Measurements from ENCODE around the gene DGKB.

Gene DGKB

GRCh38 chr7:14835384-14835783 is 67.2 kb downstream of the DGKB start:
- no peak for TF ChIP-seq CTCF (IDR thresholded peaks at IDR 0.05; ENCODE audit: poor library complexity, severe bottlenecking)
- Histone ChIP-seq H3K27ac (ENCODE audit: poor library complexity, severe bottlenecking) (no peak overlapping the region), H3K27me3 (ENCODE audit: insufficient read depth, poor library complexity, severe bottlenecking) (no peaks in the 10 kb centered on the region), H3K36me3 (ENCODE audit: low read depth) (no peaks in the 10 kb centered on the region), H3K4me3 (ENCODE audit: severe bottlenecking) (no peak overlapping the region), H3K9me3 (ENCODE audit: severe bottlenecking) (no peaks in the 10 kb centered on the region), H3K4me1 (ENCODE audit: insufficient read depth, poor library complexity, severe bottlenecking) (no peaks in the 10 kb centered on the region)
- ATAC-seq (ENCODE audit: low read depth) (no peak), DNase-seq (ENCODE audit: low spot score) (no peak)

- Histone ChIP-seq H3K27ac (ENCODE audit: poor library complexity, severe bottlenecking) (no peak overlapping the region), H3K4me3 (ENCODE audit: severe bottlenecking) (no peak overlapping the region), H3K9me3 (ENCODE audit: severe bottlenecking) (no peaks in the 10 kb centered on the region), H3K4me1 (ENCODE audit: insufficient read depth, poor library complexity, severe bottlenecking) (no peaks in the 10 kb centered on the region), H3K36me3 (ENCODE audit: low read depth) (no peaks in the 10 kb centered on the region), H3K27me3 (ENCODE audit: insufficient read depth, poor library complexity, severe bottlenecking) (no peaks in the 10 kb centered on the region)
- DNase-seq (ENCODE audit: low spot score) (no peak), ATAC-seq (ENCODE audit: low read depth) (no peak)
- TF ChIP-seq CTCF (IDR thresholded peaks at IDR 0.05; ENCODE audit: poor library complexity, severe bottlenecking) = no peak
Measured at GRCh38 chr7:14834883-14835282, 67.7 kb downstream of the DGKB start.

- ATAC-seq (ENCODE audit: low read depth) (no peak), DNase-seq (ENCODE audit: low spot score) (no peak)
- no peak overlapping the region for H3K4me3 ChIP-seq (ENCODE audit: severe bottlenecking)
- H3K27ac ChIP-seq (ENCODE audit: poor library complexity, severe bottlenecking) = no peak overlapping the region
- no peaks in the 10 kb centered on the region for H3K27me3 ChIP-seq (ENCODE audit: insufficient read depth, poor library complexity, severe bottlenecking)
- no peaks in the 10 kb centered on the region for H3K4me1 ChIP-seq (ENCODE audit: insufficient read depth, poor library complexity, severe bottlenecking)
- TF ChIP-seq CTCF (IDR thresholded peaks at IDR 0.05; ENCODE audit: poor library complexity, severe bottlenecking) = no peak
- no peaks in the 10 kb centered on the region for H3K36me3 ChIP-seq (ENCODE audit: low read depth)
- no peaks in the 10 kb centered on the region for H3K9me3 ChIP-seq (ENCODE audit: severe bottlenecking)
Measured at GRCh38 chr7:14834456-14834855, 68.1 kb downstream of the DGKB start.

- ATAC-seq (ENCODE audit: low read depth) (no peak), DNase-seq (ENCODE audit: low spot score) (no peak)
- H3K27ac ChIP-seq (ENCODE audit: poor library complexity, severe bottlenecking) = no peak overlapping the region
- no peaks in the 10 kb centered on the region for H3K27me3 ChIP-seq (ENCODE audit: insufficient read depth, poor library complexity, severe bottlenecking)
- no peaks in the 10 kb centered on the region for H3K4me1 ChIP-seq (ENCODE audit: insufficient read depth, poor library complexity, severe bottlenecking)
- no peaks in the 10 kb centered on the region for H3K9me3 ChIP-seq (ENCODE audit: severe bottlenecking)
- no peak overlapping the region for H3K4me3 ChIP-seq (ENCODE audit: severe bottlenecking)
- TF ChIP-seq CTCF (IDR thresholded peaks at IDR 0.05; ENCODE audit: poor library complexity, severe bottlenecking) = no peak
- no peaks in the 10 kb centered on the region for H3K36me3 ChIP-seq (ENCODE audit: low read depth)
Measured at GRCh38 chr7:14833707-14834106, 68.8 kb downstream of the DGKB start.

GRCh38 chr7:14828053-14828452 is 74.5 kb downstream of the DGKB start:
- Histone ChIP-seq H3K27ac (ENCODE audit: poor library complexity, severe bottlenecking) (no peak overlapping the region), H3K9me3 (ENCODE audit: severe bottlenecking) (no peaks in the 10 kb centered on the region), H3K4me1 (ENCODE audit: insufficient read depth, poor library complexity, severe bottlenecking) (no peaks in the 10 kb centered on the region), H3K27me3 (ENCODE audit: insufficient read depth, poor library complexity, severe bottlenecking) (no peaks in the 10 kb centered on the region), H3K36me3 (ENCODE audit: low read depth) (no peaks in the 10 kb centered on the region), H3K4me3 (ENCODE audit: severe bottlenecking) (no peak overlapping the region)
- ATAC-seq (ENCODE audit: low read depth) = no peak
- DNase-seq (ENCODE audit: low spot score) = no peak
- no peak for TF ChIP-seq CTCF (IDR thresholded peaks at IDR 0.05; ENCODE audit: poor library complexity, severe bottlenecking)

Measured in RWPE2 (cell line).